Kasumi-1 (cell line): ENCODE results near the gene PRKG1.
"Not testable (repeated sequence)": the region's sequence is repeated elsewhere in the genome, so short reads cannot be mapped to it uniquely, and the experiment has no call there.

Experiments
- DNase-seq, 2 experiments: peaks; one replicate each; lab custom pipeline; 2025; lab: John Stamatoyannopoulos, UW

PRKG1 gene

DNA sequence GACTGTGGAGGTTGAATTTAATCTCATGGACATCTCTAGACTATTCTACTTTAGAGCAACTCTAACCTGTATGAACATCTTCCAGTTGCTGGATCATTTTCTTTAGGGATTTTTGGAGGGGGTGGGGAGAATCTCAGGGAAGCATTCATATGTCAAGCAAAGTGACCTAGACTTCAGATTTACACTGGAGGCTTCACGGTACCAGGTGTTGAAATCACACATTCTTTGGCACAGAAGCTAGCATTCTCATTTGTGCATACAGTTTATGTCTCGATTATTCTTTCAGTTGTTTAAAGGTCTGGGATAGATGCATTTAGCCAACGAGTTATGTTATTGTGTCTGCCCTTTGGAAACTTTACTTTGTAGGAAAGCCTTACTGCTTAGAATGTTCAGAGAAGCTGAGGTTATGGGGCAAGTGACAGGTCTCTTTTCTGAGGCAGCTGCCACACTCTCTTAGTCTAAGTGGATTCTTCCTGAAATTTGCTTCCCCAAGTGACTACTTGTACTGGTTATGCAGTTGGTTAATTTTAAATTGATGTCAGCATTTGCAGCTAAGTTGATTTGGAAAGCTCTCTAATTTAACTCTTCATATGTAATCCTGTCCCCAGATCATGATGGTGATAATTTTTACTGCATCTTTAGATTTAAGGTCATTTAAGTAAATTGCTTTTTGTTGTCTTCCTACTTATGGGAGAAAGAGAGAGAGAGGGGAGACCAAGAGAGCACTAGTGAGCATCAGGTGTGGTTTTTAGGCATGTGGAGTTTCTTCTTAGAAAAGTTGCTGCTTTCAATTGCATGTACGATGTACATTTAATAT is 153.8 kb downstream of the PRKG1 start:
- DNase-seq, result no peak

GRCh38 chr10:51228714-51229100 is 154.4 kb downstream of the PRKG1 start:
- no peak for DNase-seq

DNA sequence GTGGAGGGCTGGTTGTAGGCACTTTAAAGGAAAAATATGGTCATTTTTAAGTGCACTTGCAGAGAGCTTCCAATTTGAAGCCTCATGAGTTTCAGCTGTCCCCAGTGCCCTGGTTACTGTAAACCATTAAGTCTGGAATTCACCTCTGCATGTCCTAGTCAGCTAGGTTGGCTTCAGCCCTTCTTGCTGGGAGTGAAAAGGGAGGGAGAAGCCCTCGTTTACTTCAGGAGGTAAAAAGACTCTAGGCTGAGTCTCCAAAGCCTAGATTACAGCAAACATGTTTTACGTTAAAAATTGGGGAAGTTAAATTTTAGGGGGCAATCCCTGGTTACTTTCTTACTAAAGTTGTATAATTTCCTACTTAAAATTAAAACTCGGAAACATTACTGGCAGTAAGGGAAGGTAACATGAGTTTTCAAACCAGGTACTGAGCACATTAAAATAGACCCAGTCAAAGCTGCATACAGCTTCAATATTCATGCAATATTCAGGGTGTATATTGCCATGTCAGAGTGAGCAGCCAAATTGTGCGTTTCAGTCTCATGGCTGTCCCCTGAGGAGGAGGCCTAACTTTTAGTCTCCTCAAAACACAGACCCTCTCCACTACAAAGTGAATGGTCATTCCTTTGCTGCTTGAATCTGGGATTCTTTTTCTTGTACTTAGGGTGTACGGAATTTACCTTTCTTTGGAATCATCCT is 156.7 kb downstream of the PRKG1 start:
- no peak for DNase-seq

DNA sequence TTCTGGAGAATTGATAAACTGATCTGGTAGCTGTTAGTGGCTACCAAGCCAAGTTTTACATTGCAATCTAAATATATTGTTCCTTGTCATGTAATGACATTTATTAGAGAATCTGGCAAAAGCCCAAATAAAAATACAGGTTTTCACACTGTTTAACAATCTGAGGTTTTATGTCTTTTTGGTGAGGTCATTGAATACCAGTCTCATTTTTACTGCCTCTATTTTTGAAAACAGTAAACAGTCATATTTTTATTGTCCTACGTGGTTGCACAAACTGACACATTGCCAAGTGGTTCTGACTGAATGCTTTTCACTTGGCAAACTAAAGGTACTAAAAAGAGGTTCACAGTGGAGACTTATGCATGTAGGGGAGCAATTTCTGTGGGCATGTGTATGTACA is 157.5 kb downstream of the PRKG1 start:
- DNase-seq, result no peak

DNA sequence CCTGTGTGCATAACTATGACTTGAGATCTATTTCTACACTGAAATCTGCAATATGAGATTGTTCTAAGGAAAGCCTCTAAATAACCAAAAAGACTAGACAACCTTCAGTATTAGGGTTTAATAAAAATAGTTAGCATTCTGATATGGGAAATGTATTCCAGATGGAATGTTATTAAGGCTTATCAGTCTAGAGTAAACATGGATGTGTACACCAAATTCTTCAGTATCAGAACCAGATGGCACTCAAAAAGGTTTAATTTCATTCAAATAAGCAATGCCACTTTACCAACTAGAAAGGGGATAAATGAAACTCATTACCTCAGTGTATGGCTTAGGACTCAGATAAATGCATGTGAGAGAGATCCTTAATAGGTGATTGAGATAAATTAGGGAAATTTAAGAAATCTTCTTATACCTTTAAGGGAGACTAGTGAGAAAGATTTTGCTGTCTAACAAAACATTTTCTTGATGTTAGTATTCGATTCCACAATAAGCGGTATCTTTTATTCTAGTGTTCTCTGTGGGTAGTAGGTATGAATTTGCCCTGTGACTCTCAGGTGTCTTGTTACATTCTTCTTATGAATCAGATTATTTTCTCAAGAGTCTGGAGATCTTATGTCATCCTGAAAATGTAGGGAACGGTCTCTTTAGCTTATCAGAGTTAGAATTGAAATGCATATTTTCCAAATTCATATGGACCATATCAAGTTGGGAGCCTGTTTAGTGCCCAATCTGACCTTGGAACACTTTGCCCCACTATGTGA is 159.2 kb downstream of the PRKG1 start:
- no peak for DNase-seq

- no peak for DNase-seq
These were observed 161.6 kb downstream of the PRKG1 start for GRCh38 chr10:51235865-51236264.

DNA sequence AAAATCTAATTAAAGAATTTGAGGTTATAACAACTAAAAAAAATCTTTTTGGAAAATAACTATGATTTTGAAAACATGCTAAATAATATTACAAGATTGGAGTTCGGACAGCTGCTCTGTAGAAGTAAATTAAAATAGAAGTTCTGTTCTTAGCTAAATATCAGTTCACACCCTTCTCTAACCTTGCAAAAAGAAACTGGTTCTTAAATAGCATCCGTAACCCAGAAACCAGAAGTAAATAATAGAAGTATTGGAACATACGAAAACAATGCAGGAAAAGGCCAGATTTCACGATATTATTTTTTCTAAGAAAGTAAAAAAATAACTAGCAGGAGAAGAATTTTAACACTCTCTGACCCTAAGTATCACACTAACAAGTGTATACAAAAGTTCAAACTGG is 164.7 kb downstream of the PRKG1 start:
- no peak for DNase-seq

DNA sequence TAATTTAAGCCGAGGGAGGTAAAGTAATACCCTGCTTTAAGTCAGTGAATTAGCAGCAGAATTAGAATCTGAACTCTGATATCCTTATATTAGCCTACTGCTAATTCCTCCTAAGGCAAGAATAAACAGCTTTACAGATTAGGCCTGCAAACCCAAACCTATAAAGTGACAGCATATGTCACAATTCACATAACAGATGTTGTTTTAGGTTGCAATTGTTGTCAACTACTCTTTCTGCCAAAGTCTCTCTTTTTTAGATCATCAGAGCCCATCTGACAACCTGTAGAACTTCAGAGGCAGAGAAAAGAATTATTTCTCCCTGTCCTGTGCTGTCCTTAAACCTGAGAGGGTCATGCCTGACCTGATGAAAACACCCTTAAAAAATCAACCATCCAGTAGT is 167.2 kb downstream of the PRKG1 start:
- DNase-seq, result no peak

DNA sequence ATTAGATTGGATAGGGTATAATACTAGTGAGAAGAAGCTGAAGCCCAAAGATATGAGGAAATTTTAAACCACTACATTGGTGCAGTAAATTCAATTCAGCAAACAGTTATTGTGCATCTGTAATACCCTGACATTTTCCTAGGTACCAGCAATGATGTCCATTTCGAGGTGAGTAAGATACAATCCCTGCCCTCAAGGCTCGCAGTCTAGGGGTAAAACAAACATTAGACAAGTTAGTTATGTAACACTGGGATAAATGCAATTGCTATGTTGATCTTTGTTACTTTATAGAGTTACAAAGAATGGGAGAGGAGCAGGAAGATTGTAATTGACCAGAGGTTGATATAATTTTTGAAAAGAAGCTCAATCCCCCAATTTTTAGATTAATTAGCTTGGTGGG is 168.1 kb downstream of the PRKG1 start:
- no peak for DNase-seq

DNA sequence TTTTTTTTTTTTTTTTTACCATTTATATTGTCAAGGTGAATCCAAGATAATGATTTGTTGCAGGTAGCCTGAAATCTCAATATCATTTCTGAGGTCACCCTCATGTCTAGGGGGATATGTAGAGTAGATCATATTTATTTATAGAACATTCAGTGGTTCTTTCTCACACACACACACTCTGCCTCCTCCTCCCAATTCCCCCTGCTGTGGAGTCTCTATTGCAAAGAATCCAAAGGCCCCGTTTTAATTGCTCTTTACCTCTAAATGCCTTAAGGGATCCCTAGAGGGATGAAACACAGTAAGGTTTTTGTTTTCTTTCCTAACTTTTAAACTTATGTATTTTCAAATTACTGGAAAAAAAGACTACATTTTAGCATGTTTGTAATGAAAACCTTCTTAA is 170.0 kb downstream of the PRKG1 start:
- no peak for DNase-seq

DNA sequence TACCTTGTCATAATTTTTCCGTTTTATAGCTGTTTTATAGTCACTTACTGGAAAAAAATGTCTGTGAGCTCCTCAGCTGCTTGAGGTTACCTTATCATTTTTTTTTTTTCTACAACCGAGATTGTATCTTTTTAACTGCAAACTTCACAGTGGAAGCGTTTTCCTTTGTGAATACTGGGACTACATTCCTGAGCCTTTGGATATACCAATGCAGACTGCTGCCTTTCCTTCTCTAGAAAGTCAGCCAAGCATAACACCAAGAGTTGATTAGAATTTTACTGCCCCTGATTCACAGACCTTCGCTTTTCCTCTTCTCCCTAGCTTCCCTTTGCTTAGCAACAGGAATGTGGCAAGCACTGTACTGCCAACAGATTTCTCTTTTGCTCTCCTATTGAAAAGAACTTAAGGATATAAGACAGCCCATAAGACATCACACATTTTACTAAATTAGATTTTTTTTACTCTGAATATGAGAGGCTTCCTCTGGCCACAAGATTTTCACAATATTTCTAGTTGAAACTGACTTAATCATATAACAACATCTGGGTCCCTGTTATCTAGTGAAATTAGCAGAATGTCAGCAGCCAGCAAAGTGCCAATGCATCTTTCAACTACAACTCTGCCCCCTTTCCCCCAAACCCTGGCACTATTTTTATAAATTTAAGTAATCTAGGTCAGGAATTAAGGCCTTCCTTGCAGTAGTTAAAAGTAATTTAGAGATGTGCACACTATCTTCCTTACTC is 170.6 kb downstream of the PRKG1 start:
- DNase-seq, result no peak

DNA sequence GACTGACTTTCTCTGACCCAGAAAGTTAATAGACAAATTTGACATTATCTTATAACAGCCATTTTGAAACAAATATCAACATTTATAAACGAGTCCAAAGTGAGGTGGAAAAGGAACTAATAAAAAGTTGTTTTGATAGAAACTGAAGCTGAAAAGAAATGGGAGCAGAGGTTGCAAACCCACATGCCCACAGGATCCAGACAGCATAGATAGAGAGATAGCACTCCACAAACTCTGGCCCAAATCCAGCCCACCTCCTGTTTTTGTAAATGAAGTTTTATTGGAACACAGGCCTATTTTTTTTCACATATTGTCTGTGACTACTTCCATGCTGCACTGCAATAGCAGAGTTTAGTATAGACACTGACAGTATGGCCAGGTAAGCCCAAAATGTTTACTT is 171.9 kb downstream of the PRKG1 start:
- DNase-seq, result no peak

DNA sequence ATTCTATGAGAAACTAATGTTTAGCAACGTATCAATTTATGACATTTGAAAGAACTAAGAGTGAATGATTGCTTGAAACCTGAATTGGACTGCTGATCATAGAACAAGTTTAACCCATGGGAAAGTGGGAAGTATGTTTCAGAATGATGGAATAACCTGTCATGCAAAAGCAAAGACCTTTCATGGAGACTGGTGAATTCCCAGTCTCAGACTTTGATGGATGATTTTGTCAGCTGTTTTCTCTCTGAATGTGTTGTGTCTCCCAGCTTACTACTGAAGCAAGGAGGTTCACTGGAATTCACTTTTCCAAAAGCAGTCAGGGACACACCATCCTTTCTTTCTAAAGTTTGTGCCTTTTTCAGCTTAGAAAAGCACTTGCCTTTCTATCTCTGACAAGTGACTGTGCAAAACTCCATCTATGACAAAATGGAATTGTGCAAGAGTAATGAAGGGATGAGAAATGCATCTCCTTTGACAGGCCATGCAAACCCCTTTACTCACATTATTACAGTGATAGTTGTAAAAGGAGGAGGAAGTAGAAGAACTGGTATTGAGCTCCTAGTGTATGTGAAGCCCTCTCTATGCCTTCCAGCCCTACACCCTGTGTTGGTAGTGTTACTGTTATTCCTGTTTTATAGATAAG is 176.1 kb downstream of the PRKG1 start:
- no peak for DNase-seq

DNA sequence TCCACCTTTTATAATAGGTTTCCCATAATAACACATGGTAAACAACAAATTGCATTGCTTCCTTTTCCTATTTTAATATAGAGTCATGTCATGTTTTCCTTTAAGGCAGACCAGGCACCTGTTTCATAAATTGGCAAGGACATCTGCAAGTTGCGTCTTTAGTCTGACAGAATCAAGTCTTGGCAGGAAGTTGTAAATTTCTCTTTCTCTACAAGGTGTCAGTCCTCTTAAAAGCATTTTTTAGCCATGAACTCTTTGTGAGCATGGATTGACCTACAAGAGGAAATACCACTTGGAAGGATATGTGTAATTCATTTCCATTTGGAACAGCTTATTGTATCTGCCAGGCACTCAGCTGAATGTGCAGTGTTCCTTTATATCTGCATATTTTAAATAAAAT is 176.8 kb downstream of the PRKG1 start:
- DNase-seq, result no peak

- DNase-seq, result no peak
These were observed 181.1 kb downstream of the PRKG1 start for GRCh38 chr10:51255381-51255780.

DNA sequence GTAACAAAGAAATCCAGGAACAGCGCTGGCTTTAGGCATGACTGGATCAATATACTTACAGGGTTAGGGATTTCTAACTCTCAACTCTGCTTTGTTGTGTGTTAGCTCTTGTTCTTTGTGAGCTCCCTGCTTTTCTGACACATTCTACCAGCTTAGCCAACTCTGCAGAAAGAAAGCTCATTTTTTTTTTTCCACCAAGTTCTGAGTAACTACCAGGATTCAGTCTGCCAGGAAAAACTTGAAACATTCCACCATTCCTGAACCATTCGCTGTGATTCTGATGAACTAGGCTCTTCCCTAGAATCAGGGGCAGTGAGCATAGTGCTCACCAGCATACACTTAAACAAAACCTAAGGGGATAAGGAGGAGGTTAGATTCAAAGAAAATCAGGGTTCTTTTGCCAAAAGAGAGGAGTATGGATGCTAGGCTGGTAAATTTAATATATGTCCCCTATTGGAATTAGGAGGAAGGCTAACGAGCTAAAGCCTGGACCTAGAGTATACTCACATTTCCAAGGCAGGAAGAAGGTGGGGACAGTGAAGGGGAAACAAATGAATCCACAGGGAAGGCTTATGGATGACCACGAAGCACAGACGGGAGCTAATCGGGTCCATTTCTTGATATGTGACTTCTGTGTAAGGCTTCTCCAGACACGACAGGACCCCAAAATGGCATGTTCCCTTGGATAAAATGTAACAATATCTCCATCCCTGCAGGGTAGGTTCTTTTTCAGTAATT is 183.4 kb downstream of the PRKG1 start:
- no peak for DNase-seq

DNA sequence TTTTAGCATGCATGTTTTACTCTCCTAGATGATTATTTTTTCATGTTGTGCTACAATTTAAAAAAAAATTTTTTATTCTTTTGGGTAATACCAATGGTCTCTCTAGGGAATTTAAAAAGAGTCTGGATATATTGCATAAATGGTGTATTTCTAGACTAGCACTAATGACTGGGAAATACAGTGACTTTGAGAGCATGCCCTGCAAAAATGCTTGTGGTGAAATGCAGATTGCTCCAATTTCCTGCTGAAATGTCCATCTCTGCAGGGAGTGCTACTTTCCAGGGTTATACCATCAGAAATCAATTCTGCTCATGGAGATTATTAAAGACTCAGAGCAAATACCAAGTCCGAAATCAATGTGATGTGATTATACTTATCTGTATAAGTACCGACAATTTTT is 186.1 kb downstream of the PRKG1 start:
- no peak for DNase-seq

GRCh38 chr10:51266496-51266895 is 192.2 kb downstream of the PRKG1 start:
- DNase-seq, result no peak

- DNase-seq, result not testable (repeated sequence)
These were observed 193.8 kb downstream of the PRKG1 start for GRCh38 chr10:51267980-51268570.

- DNase-seq, result no peak
These were observed 195.5 kb downstream of the PRKG1 start for GRCh38 chr10:51269821-51270220.
